Uterus (tissue), 2 donors: Measurements from ENCODE around the gene ADGRD1.

Experiments used
- POLR2A ChIP-seq, 2 donors: fragments of 450-650 bp; IDR thresholded peaks; one replicate each; pipeline ENCODE4 v1.6.1; 2016; ENCODE audit warnings: antibody characterized with exemption in 2 of 2, mild to moderate bottlenecking in 1 of 2, moderate library complexity in 1 of 2
- TF ChIP-seq, protein P1 (sequence below), 4 experiments: fragments of 200-600 bp in 2 of 4; fragments of 450-650 bp in 2 of 4; sonication (generic) in 2 of 4; IDR thresholded peaks; one replicate each; pipeline ENCODE4 v1.5.1; 2016 to 2019; ENCODE audit warnings: antibody characterized with exemption in 4 of 4, mild to moderate bottlenecking in 2 of 4, moderate library complexity in 1 of 4

- TF ChIP-seq, protein P1, sequence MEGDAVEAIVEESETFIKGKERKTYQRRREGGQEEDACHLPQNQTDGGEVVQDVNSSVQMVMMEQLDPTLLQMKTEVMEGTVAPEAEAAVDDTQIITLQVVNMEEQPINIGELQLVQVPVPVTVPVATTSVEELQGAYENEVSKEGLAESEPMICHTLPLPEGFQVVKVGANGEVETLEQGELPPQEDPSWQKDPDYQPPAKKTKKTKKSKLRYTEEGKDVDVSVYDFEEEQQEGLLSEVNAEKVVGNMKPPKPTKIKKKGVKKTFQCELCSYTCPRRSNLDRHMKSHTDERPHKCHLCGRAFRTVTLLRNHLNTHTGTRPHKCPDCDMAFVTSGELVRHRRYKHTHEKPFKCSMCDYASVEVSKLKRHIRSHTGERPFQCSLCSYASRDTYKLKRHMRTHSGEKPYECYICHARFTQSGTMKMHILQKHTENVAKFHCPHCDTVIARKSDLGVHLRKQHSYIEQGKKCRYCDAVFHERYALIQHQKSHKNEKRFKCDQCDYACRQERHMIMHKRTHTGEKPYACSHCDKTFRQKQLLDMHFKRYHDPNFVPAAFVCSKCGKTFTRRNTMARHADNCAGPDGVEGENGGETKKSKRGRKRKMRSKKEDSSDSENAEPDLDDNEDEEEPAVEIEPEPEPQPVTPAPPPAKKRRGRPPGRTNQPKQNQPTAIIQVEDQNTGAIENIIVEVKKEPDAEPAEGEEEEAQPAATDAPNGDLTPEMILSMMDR (IDR thresholded peaks at IDR 0.05), result no peak
- no peak for TF ChIP-seq POLR2A (IDR thresholded peaks at IDR 0.05)
These were observed 71.0 kb downstream of the ADGRD1 start for GRCh38 chr12:131024721-131025120.
